HFF-Myc (cell line): ENCODE measurements around the gene GSDMA.
A peak's percentile ranks its signal among the peaks of the same experiment; 100 is the strongest.

Experiments
- DNase-seq: peaks from one replicate; pipeline ENCODE4 v3.0.0-alpha.2; 2011; ENCODE audit warnings: low read depth; ENCODE audit errors: extremely low read depth
- H3K4me3 ChIP-seq: replicated peaks from 2 replicates; pipeline ENCODE4 v1.5.1; 2011; ENCODE audit warnings: low read depth, mild to moderate bottlenecking, control low read depth, low read length
- CTCF ChIP-seq: IDR thresholded peaks from 2 replicates; pipeline ENCODE4 v1.5.1; 2012; ENCODE audit warnings: mild to moderate bottlenecking, low read depth, low read length, control low read depth; ENCODE audit errors: missing control alignments

GSDMA gene

GRCh38 chr17:39971076-39971603, 8.3 kb downstream of the GSDMA start:
- no peak for DNase-seq
- no peak for TF ChIP-seq CTCF
- no peak overlapping the region for H3K4me3 ChIP-seq

GRCh38 chr17:39972271-39972670, 9.5 kb downstream of the GSDMA start:
- no peak overlapping the region for H3K4me3 ChIP-seq
- DNase-seq = no peak
- no peak for TF ChIP-seq CTCF

GRCh38 chr17:39973496-39973895, 10.7 kb downstream of the GSDMA start:
- H3K4me3 ChIP-seq = no peak overlapping the region
- TF ChIP-seq CTCF = no peak
- no peak for DNase-seq

- H3K4me3 ChIP-seq = no peak overlapping the region
- DNase-seq = no peak
- TF ChIP-seq CTCF = no peak
Measured at GRCh38 chr17:39974433-39974832, 11.6 kb downstream of the GSDMA start.

GRCh38 chr17:39975801-39976200, 13.0 kb downstream of the GSDMA start:
- no peak for DNase-seq
- no peak for TF ChIP-seq CTCF
- no peak overlapping the region for H3K4me3 ChIP-seq

GRCh38 chr17:39979016-39979670, 16.3 kb downstream of the GSDMA start:
- H3K4me3 ChIP-seq = no peak overlapping the region
- DNase-seq = no peak
- no peak for TF ChIP-seq CTCF

- no peak for DNase-seq
- peak; percentile 23 for TF ChIP-seq CTCF
- H3K4me3 ChIP-seq = peak overlapping the region; percentile 74
Measured at GRCh38 chr17:39979893-39980350, 17.1 kb downstream of the GSDMA start.
